DND-41 (cell line): ENCODE measurements around the gene IL11RA.

Experiments used
- ATAC-seq: fragments of 200-7000 bp; cut with Tn5 transposase; 3 replicates; pipeline ENCODE4 v1.9.1; 2021; ENCODE audit warnings: low read depth; ENCODE audit not compliant: insufficient read depth
- DNase-seq: peaks from one replicate; pipeline ENCODE4 v3.0.0-alpha.2; 2020
- H2AFZ ChIP-seq: 2 replicates; pipeline ENCODE4 v1.6.0; 2012; ENCODE audit warnings: low read depth, low read length
- H3K27ac ChIP-seq: 2 replicates; pipeline ENCODE4 v1.5.1; 2012; ENCODE audit warnings: low read length, inconsistent platforms
- H3K27me3 ChIP-seq: fragments of 200-600 bp; sonication (generic); 2 replicates; pipeline ENCODE4 v1.6.0; 2012; ENCODE audit warnings: low read length, mild to moderate bottlenecking, inconsistent platforms; ENCODE audit not compliant: insufficient read depth, poor library complexity
- H3K36me3 ChIP-seq: 2 replicates; pipeline ENCODE4 v1.5.1; 2012; ENCODE audit warnings: low read length, inconsistent platforms; ENCODE audit not compliant: insufficient read depth
- H3K4me1 ChIP-seq: 2 replicates; pipeline ENCODE4 v1.5.1; 2012; ENCODE audit warnings: mild to moderate bottlenecking, low read length; ENCODE audit not compliant: insufficient read depth
- H3K4me2 ChIP-seq: 2 replicates; pipeline ENCODE4 v1.6.0; 2012; ENCODE audit warnings: mild to moderate bottlenecking, moderate library complexity, low read length, inconsistent platforms; ENCODE audit not compliant: insufficient read depth
- H3K4me3 ChIP-seq, 2 experiments: fragments of 200-600 bp in 1 of 2; shearing (Covaris generic) in 1 of 2; 2 replicates each; pipeline ENCODE4 v1.5.1; 2012 to 2016; ENCODE audit warnings: inconsistent platforms in 2 of 2, low read length in 2 of 2, mild to moderate bottlenecking in 2 of 2, low read depth in 1 of 2, moderate library complexity in 1 of 2
- H3K79me2 ChIP-seq: 2 replicates; pipeline ENCODE4 v1.6.0; 2012; ENCODE audit warnings: low read length, inconsistent platforms; ENCODE audit not compliant: insufficient read depth
- H3K9ac ChIP-seq: 2 replicates; pipeline ENCODE4 v1.6.0; 2012; ENCODE audit warnings: low read depth, mild to moderate bottlenecking, inconsistent platforms, low read length, moderate library complexity
- H3K9me3 ChIP-seq: 2 replicates; pipeline ENCODE4 v1.5.1; 2012; ENCODE audit warnings: low read length, moderate library complexity, mild to moderate bottlenecking, inconsistent platforms; ENCODE audit not compliant: insufficient read depth, severe bottlenecking
- H4K20me1 ChIP-seq: 2 replicates; pipeline ENCODE4 v1.6.0; 2012; ENCODE audit warnings: low read length; ENCODE audit not compliant: insufficient read depth
- EZH2 ChIP-seq: IDR thresholded peaks from 3 replicates; pipeline ENCODE4 v1.6.1; 2012; ENCODE audit warnings: borderline replicate concordance, low read depth, mild to moderate bottlenecking, moderate library complexity, low read length, inconsistent platforms; ENCODE audit not compliant: severe bottlenecking
- TF ChIP-seq, protein P1 (sequence below): IDR thresholded peaks from 2 replicates; pipeline ENCODE4 v1.5.1; 2012; ENCODE audit warnings: borderline replicate concordance, low read length, moderate library complexity, mild to moderate bottlenecking; ENCODE audit not compliant: poor library complexity, severe bottlenecking; ENCODE audit errors: extremely low read depth

Gene IL11RA

GRCh38 chr9:34694811-34695210 is 42.8 kb downstream of the IL11RA start:
- no peaks in the 10 kb centered on the region for H3K79me2 ChIP-seq
- DNase-seq (no peak), ATAC-seq (no peak)
- H2AFZ ChIP-seq = no peak overlapping the region
- peaks cover 4% of the 10 kb centered on the region for H3K27me3 ChIP-seq
- TF ChIP-seq, protein P1, sequence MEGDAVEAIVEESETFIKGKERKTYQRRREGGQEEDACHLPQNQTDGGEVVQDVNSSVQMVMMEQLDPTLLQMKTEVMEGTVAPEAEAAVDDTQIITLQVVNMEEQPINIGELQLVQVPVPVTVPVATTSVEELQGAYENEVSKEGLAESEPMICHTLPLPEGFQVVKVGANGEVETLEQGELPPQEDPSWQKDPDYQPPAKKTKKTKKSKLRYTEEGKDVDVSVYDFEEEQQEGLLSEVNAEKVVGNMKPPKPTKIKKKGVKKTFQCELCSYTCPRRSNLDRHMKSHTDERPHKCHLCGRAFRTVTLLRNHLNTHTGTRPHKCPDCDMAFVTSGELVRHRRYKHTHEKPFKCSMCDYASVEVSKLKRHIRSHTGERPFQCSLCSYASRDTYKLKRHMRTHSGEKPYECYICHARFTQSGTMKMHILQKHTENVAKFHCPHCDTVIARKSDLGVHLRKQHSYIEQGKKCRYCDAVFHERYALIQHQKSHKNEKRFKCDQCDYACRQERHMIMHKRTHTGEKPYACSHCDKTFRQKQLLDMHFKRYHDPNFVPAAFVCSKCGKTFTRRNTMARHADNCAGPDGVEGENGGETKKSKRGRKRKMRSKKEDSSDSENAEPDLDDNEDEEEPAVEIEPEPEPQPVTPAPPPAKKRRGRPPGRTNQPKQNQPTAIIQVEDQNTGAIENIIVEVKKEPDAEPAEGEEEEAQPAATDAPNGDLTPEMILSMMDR = no peak
- no peak for TF ChIP-seq EZH2
- H3K4me3 ChIP-seq = no peak overlapping the region
- no peak overlapping the region for H3K9ac ChIP-seq
- no peaks in the 10 kb centered on the region for H3K36me3 ChIP-seq
- no peaks in the 10 kb centered on the region for H4K20me1 ChIP-seq
- H3K4me2 ChIP-seq = no peak overlapping the region
- no peaks in the 10 kb centered on the region for H3K9me3 ChIP-seq
- H3K27ac ChIP-seq = no peak overlapping the region
- no peaks in the 10 kb centered on the region for H3K4me1 ChIP-seq

GRCh38 chr9:34701023-34701768 is 49.2 kb downstream of the IL11RA start:
- H3K4me3 ChIP-seq = no peak overlapping the region
- DNase-seq (no peak), ATAC-seq (peak; percentile 31; the same call in 1 of the 3 replicates)
- no peaks in the 10 kb centered on the region for H4K20me1 ChIP-seq
- H3K4me2 ChIP-seq = no peak overlapping the region
- H3K27me3 ChIP-seq = peaks cover 1% of the 10 kb centered on the region
- no peak overlapping the region for H3K9ac ChIP-seq
- H3K27ac ChIP-seq = no peak overlapping the region
- H2AFZ ChIP-seq = no peak overlapping the region
- H3K4me1 ChIP-seq = no peaks in the 10 kb centered on the region
- H3K9me3 ChIP-seq = no peaks in the 10 kb centered on the region
- no peaks in the 10 kb centered on the region for H3K36me3 ChIP-seq
- no peak for TF ChIP-seq EZH2
- TF ChIP-seq, protein P1 = peak; percentile 51
- H3K79me2 ChIP-seq = no peaks in the 10 kb centered on the region

DNA sequence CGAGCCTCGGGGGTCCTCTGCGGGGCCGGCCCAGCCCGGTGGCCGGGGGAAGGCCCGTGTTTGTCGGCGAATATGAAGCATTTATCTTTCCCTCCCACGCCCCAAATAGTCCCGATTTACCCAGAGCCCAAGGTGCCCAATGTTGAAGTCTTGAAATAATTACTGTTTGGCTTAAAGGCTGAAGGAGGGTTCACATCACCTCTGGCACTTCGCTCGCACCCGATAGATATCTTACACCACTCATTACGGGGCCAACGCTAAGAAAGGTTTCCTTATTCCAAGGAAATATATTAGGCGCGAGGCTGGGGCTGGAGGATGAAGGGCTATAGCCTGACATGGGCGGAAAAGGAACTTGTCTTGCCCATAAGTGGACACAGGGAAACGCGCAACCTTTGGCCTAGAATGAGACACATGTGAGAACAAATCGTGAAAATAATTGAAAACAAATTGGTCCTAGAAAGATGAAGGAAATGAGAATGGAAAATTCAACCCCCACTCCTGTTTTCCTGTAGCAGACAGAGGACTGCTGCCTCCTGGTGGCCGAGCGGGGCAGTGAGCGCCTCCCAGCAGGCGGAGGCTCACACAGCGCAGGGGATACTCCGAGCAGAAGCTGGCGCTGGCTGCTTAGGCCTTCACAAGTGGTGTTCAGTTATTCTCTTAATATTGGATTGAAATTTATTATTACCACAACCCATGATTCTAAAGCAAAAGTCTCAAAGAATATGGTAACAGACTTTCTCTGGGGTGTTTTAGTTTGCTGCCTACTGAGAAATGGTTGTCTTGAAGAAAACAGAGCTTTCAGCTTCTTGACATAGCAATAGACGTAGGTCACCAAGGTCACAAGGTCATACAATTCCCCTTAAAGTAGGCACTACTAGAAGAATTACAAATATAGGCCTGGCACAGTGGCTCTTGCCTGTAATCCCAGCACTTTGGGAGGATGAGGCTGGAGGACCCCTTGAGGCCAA is 50.1 kb downstream of the IL11RA start:
- no peaks in the 10 kb centered on the region for H3K36me3 ChIP-seq
- H3K4me1 ChIP-seq = no peaks in the 10 kb centered on the region
- H3K4me3 ChIP-seq = no peak overlapping the region
- TF ChIP-seq, protein P1 = peak; percentile 91
- TF ChIP-seq EZH2 = no peak
- H3K9ac ChIP-seq = no peak overlapping the region
- no peaks in the 10 kb centered on the region for H3K9me3 ChIP-seq
- H2AFZ ChIP-seq = no peak overlapping the region
- DNase-seq (peak; percentile 65), ATAC-seq (peak; percentile 89)
- peaks cover 4% of the 10 kb centered on the region for H3K27me3 ChIP-seq
- no peaks in the 10 kb centered on the region for H4K20me1 ChIP-seq
- no peak overlapping the region for H3K27ac ChIP-seq
- no peaks in the 10 kb centered on the region for H3K79me2 ChIP-seq
- no peak overlapping the region for H3K4me2 ChIP-seq
